ENCODE measurements around the gene NXNL2. TPM values are rescaled to one million over a fixed set of nuclear protein-coding genes. Genes with fewer than 3 reads are reported as not detected.

The NXNL2 gene
- total RNA-seq, 1 donor, result 1.1 TPM

DNA sequence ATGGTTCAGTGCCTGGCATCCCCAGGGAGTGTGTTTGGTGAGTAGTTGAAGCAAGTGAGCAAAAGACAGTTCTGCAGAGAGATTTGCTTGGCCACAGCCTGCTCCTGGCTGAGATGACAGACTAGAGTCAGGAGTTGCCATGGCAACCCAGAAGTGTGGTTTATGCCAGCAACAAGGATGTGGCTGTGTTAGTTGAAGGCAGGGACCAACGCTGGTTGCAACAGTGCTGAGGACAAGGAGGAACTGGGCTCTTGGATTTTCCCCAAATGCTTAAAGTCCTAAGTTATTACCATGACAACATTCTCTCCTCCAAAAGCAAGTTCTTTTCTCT, 2.7 kb downstream of the NXNL2 start:
- peak; percentile 90 for DNase-seq (ENCODE audit: low read depth)
- no peak for TF ChIP-seq CTCF (IDR thresholded peaks at IDR 0.05; ENCODE audit: insufficient read depth, low read length)
- H3K4me3 ChIP-seq (ENCODE audit: low read depth, low read length), result no peak overlapping the region

DNA sequence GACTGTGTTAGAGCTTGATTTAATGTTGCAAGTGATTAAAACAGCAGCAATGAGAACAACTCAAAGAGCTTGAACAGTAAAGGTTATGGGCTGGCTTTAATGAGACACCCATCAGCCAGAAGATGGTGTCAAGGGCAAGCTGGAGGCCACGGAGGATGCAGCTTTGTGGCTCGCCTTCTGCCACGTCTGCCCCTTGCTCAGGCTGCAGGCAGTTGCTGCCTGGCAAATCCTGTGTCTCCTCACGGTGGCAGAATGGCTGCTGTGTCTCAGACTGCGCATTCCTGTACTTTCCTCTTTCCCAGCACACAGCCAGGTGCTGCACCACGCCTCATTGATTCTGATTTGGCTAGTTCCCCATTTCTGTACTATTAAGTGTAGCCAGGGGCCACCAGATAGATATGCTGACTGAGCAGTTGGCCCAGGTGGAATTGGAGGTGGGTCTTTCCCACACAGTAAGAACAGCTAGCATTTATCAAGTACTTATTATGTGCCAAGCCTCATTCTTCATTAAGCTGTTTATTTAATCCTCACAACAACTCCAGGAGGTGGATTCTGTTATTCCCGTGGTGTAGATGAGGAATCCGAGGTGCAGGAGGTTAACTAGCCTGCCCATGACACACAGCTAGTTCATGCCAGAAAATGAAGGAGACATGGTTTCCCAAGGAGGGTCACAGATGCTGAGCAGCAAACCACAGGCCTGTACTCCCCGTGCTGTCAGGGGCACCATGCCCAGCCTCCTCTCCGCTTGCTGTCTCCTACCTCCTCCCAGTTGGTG, 3.5 kb downstream of the NXNL2 start:
- H3K4me3 ChIP-seq (ENCODE audit: low read depth, low read length), result no peak overlapping the region
- DNase-seq (ENCODE audit: low read depth), result no peak
- no peak for TF ChIP-seq CTCF (IDR thresholded peaks at IDR 0.05; ENCODE audit: insufficient read depth, low read length)

GRCh38 chr9:88539246-88539645, 4.3 kb downstream of the NXNL2 start:
- no peak for TF ChIP-seq CTCF (IDR thresholded peaks at IDR 0.05; ENCODE audit: insufficient read depth, low read length)
- DNase-seq (ENCODE audit: low read depth), result no peak
- H3K4me3 ChIP-seq (ENCODE audit: low read depth, low read length), result no peak overlapping the region

DNA sequence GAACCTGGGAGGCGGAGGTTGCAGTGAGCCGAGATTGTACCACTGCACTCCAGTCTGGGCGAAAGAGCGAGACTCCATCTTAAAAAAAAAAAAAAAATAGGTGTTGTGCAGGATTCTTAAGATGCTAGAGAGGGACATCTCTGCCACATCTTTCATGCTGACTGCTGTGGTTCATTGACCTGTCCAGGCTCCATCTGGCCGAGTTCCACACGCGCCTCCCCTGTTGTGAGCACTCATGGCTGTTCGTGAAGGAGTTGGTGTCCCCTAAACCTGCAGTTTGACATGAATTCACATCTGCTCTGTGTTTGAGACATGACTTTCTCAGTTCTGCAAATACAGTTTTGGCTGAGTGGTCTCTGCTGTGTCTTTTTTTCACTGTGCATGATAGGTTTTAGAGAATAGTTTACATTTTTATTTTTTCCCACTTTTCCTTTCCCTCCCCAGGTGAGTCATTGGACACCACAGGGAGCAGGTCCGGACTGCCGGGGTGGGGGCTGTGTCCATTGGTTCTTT, 5.3 kb downstream of the NXNL2 start:
- no peak for TF ChIP-seq CTCF (IDR thresholded peaks at IDR 0.05; ENCODE audit: insufficient read depth, low read length)
- no peak overlapping the region for H3K4me3 ChIP-seq (ENCODE audit: low read depth, low read length)

DNA sequence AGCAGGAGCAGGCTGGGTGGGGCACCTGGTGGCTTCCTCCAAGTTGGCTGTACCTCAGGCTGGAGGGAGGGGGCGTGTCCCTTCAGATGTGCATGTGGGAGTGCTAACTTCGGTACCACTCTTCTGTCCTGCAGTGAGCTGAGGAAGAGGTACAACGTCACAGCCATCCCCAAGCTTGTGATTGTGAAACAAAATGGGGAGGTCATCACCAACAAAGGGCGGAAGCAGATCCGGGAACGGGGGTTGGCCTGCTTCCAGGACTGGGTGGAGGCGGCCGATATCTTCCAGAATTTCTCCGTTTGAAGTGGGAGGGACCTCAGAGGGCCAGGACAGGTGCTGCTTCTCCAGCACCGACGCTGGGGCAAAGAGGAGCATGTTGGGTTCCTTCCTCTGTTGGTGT, 9.3 kb downstream of the NXNL2 start:
- DNase-seq (ENCODE audit: low read depth), result no peak
- TF ChIP-seq CTCF (IDR thresholded peaks at IDR 0.05; ENCODE audit: insufficient read depth, low read length), result no peak
- no peak overlapping the region for H3K4me3 ChIP-seq (ENCODE audit: low read depth, low read length)

More for the DNA sequence above, 5.3 kb downstream of the NXNL2 start:
- no peak for DNase-seq (ENCODE audit: low read depth)

DNA sequence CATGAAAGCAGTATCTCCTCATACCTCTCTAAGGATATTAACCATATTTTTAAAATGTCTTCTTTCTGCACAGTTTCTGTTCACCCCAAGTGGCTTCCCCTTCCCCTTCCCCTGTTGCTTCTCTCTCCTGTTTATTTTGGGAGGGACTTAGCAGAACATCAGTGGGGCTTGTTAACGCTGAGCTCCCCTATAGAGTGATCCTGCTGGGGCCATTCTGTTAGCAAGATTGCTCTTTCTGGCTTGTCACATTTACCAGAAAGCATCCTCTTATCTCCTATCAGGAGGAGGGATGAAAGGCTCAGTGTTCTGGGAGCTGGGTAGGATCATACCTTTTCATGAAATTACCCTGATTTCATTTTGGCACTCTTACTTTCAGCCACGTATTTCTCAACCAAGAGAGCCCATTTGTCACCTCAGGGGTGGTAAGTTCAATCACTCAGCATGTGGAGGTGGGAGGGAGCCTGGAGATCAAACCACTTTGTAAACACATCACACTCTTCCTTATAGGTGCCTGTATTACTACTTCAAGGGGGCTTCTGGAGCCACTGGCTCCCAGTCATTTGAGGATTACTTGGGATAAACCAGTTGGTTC, 16.7 kb downstream of the NXNL2 start:
- no peak overlapping the region for H3K4me3 ChIP-seq (ENCODE audit: low read depth, low read length)
- no peak for TF ChIP-seq CTCF (IDR thresholded peaks at IDR 0.05; ENCODE audit: insufficient read depth, low read length)
- DNase-seq (ENCODE audit: low read depth), result no peak
